ENCODE measurements around the gene A1CF.

A1CF gene

GRCh38 chr10:50862719-50863118 lies 22.7 kb downstream of the A1CF start:
- H3K4me3 ChIP-seq (ENCODE audit: low read depth, low read length), result no peak overlapping the region

GRCh38 chr10:50861370-50861769 lies 24.1 kb downstream of the A1CF start:
- H3K4me3 ChIP-seq (ENCODE audit: low read depth, low read length), result no peak overlapping the region

- no peak overlapping the region for H3K4me3 ChIP-seq (ENCODE audit: low read depth, low read length)
Measured at GRCh38 chr10:50857579-50857978, 27.8 kb downstream of the A1CF start.

- no peak overlapping the region for H3K4me3 ChIP-seq (ENCODE audit: low read depth, low read length)
Measured at GRCh38 chr10:50855461-50855860, 30.0 kb downstream of the A1CF start.

GRCh38 chr10:50855015-50855414 lies 30.4 kb downstream of the A1CF start:
- H3K4me3 ChIP-seq (ENCODE audit: low read depth, low read length), result no peak overlapping the region

GRCh38 chr10:50853557-50853956 lies 31.9 kb downstream of the A1CF start:
- H3K4me3 ChIP-seq (ENCODE audit: low read depth, low read length), result no peak overlapping the region

GRCh38 chr10:50851884-50852671 lies 33.3 kb downstream of the A1CF start:
- no peak overlapping the region for H3K4me3 ChIP-seq (ENCODE audit: low read depth, low read length)

GRCh38 chr10:50850578-50851230 lies 34.7 kb downstream of the A1CF start:
- H3K4me3 ChIP-seq (ENCODE audit: low read depth, low read length), result no peak overlapping the region

GRCh38 chr10:50846753-50847152 lies 38.7 kb downstream of the A1CF start:
- H3K4me3 ChIP-seq (ENCODE audit: low read depth, low read length), result no peak overlapping the region

- H3K4me3 ChIP-seq (ENCODE audit: low read depth, low read length), result no peak overlapping the region
Measured at GRCh38 chr10:50837095-50837494, 48.3 kb downstream of the A1CF start.

GRCh38 chr10:50832171-50832751 lies 53.2 kb downstream of the A1CF start:
- no peak overlapping the region for H3K4me3 ChIP-seq (ENCODE audit: low read depth, low read length)

GRCh38 chr10:50830066-50830465 lies 55.4 kb downstream of the A1CF start:
- H3K4me3 ChIP-seq (ENCODE audit: low read depth, low read length), result no peak overlapping the region

GRCh38 chr10:50824782-50825181 lies 60.6 kb downstream of the A1CF start:
- H3K4me3 ChIP-seq (ENCODE audit: low read depth, low read length), result no peak overlapping the region

- H3K4me3 ChIP-seq (ENCODE audit: low read depth, low read length), result no peak overlapping the region
Measured at GRCh38 chr10:50823789-50824188, 61.6 kb downstream of the A1CF start.

GRCh38 chr10:50809596-50809995 lies 75.8 kb downstream of the A1CF start:
- H3K4me3 ChIP-seq (ENCODE audit: low read depth, low read length), result no peak overlapping the region

GRCh38 chr10:50807851-50808776 lies 77.3 kb downstream of the A1CF start:
- no peak overlapping the region for H3K4me3 ChIP-seq (ENCODE audit: low read depth, low read length)

GRCh38 chr10:50805981-50806622 lies 79.3 kb downstream of the A1CF start:
- no peak overlapping the region for H3K4me3 ChIP-seq (ENCODE audit: low read depth, low read length)

GRCh38 chr10:50799595-50799994 lies 85.8 kb downstream of the A1CF start:
- no peak overlapping the region for H3K4me3 ChIP-seq (ENCODE audit: low read depth, low read length)

- no peak overlapping the region for H3K4me3 ChIP-seq (ENCODE audit: low read depth, low read length)
Measured at GRCh38 chr10:50798297-50798696, 87.1 kb downstream of the A1CF start.

- no peak overlapping the region for H3K4me3 ChIP-seq (ENCODE audit: low read depth, low read length)
Measured at GRCh38 chr10:50796693-50797092, 88.7 kb downstream of the A1CF start.

- H3K4me3 ChIP-seq (ENCODE audit: low read depth, low read length), result no peak overlapping the region
Measured at GRCh38 chr10:50794490-50794889, 90.9 kb downstream of the A1CF start.
